ENCODE results near the gene AGAP3.

The AGAP3 gene

DNA sequence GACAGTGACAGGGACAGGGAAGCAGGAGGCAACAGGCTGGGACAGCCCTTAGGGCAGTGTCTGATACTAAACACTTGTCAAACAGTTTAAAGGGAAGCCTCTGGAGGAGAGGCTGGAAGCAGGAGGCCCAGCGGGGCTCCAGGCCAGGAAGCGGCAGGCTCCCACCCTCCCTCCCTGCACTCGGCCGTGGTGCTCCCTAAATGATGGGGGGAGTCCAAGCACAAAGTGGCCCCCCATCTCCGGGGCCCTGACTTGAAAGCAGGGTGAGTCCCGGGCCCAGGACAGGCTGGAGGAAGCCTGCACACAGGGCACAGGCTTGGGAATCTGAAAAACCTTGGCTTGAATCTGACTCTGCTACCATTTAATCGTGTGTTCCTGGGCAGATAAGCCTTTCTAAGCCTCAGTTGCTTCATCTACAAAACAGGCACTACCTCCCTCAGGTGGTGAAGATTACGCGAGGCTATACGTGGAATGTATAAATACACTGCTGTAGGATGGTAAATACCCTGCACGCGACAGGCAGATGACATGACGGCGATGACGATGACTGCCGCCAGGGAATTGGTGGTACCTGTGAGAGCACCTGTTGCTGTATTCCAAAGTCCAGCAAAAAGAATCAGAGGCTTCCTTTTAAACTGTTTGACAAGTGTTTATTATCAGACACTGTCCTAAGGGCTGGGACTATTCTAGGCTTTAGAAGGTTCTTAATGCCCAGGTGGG is 47.2 kb downstream of the AGAP3 start:
- Histone ChIP-seq H2AFZ (ENCODE audit: low read depth, low read length) (no peak overlapping the region), H3K4me3 (ENCODE audit: low read length) (no peak overlapping the region), H3K27me3 (ENCODE audit: insufficient read depth, low read length) (no peaks in the 10 kb centered on the region), H3K36me3 (ENCODE audit: insufficient read depth, low read length) (peaks cover 71% of the 10 kb centered on the region), H3K9me3 (ENCODE audit: low read length) (no peaks in the 10 kb centered on the region), H3K4me1 (ENCODE audit: insufficient read depth, low read length) (no peaks in the 10 kb centered on the region)

DNA sequence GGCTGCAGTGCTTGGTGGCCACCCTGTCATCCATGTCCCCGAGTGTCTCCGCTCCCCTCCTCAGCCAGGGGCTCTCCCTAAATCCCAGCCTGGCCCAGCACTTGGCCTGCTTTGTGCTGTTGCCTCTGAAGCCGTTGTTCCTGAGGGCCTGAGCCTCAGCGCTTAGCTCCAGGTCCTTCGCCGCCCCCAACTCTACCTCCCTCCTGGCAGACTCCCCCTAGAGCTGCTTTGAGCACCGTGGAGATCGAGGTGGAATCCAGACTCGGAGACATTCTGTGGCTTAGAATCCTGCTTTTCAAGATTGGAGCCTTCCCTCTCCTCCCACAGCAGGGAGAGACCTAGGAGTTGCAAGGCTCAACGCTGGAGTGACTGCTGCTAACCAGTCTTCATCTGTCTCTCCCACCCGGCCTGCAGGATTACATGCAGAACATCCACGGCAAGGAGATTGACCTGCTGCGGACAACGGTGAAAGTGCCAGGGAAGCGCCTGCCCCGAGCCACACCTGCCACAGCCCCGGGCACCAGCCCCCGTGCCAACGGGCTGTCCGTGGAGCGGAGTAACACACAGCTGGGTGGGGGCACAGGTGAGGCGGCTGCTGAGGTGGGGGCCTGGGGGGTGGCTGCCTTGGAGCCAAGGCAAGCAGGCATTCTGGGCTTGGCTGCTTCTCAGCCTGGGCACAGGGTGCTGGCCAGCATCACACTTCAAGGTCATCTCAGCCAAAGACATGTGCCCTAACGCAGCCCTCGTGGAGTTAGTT is 47.9 kb downstream of the AGAP3 start:
- Histone ChIP-seq H3K9me3 (ENCODE audit: low read length) (no peaks in the 10 kb centered on the region), H3K27me3 (ENCODE audit: insufficient read depth, low read length) (no peaks in the 10 kb centered on the region), H3K4me3 (ENCODE audit: low read length) (no peak overlapping the region), H3K4me1 (ENCODE audit: insufficient read depth, low read length) (no peaks in the 10 kb centered on the region), H3K36me3 (ENCODE audit: insufficient read depth, low read length) (peaks cover 67% of the 10 kb centered on the region), H2AFZ (ENCODE audit: low read depth, low read length) (no peak overlapping the region)

DNA sequence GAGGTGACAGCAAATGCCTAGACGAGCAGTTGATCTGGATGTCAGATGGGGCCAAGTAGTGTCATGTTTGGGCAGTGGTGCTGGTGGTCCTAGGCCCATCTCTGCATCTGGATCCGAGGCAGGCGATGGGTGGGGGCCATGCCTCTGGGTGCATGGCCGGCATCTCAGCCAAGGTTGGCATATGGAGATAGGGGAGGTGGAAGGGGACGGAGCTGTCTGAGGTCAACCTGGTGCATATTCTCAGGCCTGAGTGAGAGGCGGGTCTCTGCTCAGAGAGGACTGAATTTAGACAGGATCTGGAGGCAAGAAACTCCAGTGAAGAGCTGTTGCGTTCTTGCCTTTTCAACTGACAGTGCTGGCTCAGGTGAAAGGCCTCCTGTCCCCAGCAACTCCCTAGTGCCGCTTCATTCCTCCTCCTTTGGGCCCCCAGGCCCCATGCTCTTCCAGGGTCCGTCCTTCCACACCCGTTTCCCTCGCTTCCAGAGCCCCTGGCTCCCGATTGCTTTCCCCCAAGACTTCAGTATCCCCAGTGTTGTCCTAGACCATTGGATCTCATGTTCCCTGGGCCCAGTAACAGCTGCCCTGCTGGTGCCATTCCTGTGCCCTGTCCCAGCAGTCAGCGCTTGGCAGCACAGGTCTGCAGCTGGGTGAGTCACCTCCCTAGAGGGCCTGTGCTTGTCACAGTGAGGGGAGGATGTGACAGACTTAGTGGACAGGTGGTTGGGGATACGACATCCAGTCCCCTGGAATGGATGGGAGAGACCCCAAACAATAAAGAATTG is 48.7 kb downstream of the AGAP3 start:
- Histone ChIP-seq H2AFZ (ENCODE audit: low read depth, low read length) (no peak overlapping the region), H3K4me3 (ENCODE audit: low read length) (no peak overlapping the region), H3K4me1 (ENCODE audit: insufficient read depth, low read length) (no peaks in the 10 kb centered on the region), H3K9me3 (ENCODE audit: low read length) (no peaks in the 10 kb centered on the region), H3K36me3 (ENCODE audit: insufficient read depth, low read length) (peaks cover 66% of the 10 kb centered on the region), H3K27me3 (ENCODE audit: insufficient read depth, low read length) (no peaks in the 10 kb centered on the region)

DNA sequence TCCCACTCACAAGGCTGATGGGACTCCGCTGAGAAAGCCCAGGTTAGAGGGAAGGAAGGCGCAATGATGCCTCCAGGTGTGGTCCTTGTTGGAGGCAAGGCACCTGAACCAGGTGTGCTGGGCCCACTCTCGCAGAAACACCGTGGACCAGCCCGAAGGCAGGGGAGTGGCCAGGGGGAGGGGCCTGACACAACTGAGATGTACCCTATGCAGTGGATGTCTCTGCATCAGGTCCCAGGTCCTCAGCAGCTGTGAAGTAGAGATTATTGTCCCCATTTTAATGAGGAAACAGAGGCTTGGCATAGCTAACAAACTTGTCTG is 49.2 kb downstream of the AGAP3 start:
- H3K9me3 ChIP-seq (ENCODE audit: low read length), result no peaks in the 10 kb centered on the region
- no peaks in the 10 kb centered on the region for H3K27me3 ChIP-seq (ENCODE audit: insufficient read depth, low read length)
- no peak overlapping the region for H3K4me3 ChIP-seq (ENCODE audit: low read length)
- no peaks in the 10 kb centered on the region for H3K4me1 ChIP-seq (ENCODE audit: insufficient read depth, low read length)
- H2AFZ ChIP-seq (ENCODE audit: low read depth, low read length), result no peak overlapping the region
- peaks cover 65% of the 10 kb centered on the region for H3K36me3 ChIP-seq (ENCODE audit: insufficient read depth, low read length)

DNA sequence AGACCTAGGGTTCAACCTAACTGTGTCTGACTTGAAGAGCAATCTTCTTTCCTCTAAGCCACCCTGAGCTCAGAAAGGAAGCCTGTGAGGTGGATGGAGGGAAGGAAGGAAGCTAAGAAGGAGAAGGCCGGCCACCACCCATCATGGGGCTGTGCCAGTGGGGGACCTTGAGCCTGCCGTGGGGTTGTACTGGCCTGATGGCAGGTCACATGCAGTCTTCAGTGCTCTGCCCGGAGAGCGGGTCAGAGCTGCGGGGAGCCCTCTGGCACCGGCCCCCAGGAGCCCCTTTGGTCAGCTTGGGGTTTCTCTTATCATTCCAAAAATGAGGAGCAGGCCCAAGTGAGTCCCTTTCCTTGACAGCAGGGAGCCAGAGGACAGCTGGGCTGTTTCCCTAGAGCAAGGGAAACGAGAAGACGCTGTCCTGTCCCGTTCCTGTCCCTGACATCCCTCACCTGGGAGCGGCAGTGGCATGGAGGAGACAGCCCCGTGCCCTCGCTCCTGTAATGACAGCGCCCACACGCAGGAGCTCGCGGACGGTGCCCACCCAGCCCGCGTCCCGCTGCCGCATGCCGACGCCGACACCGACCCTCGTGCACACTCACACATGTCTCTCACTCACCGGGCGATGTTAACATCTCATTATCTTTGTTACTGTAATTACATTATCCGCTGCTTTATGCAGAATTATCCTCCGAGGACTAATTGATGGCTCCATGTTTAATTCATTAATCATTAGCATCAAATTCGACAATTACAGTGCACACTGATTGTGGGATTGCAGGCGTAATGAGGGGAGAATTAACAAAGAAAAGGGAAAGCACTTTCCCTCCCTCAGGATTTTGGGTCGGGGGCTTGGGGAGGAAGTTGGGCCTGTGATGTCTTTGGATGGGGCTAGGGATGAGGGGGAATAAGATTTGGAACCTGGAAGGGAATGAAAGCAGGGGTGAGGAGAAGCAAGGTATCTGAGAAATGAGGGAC is 49.9 kb downstream of the AGAP3 start:
- peaks cover 63% of the 10 kb centered on the region for H3K36me3 ChIP-seq (ENCODE audit: insufficient read depth, low read length)
- no peak overlapping the region for H2AFZ ChIP-seq (ENCODE audit: low read depth, low read length)
- H3K4me3 ChIP-seq (ENCODE audit: low read length), result no peak overlapping the region
- no peaks in the 10 kb centered on the region for H3K4me1 ChIP-seq (ENCODE audit: insufficient read depth, low read length)
- H3K9me3 ChIP-seq (ENCODE audit: low read length), result no peaks in the 10 kb centered on the region
- no peaks in the 10 kb centered on the region for H3K27me3 ChIP-seq (ENCODE audit: insufficient read depth, low read length)

DNA sequence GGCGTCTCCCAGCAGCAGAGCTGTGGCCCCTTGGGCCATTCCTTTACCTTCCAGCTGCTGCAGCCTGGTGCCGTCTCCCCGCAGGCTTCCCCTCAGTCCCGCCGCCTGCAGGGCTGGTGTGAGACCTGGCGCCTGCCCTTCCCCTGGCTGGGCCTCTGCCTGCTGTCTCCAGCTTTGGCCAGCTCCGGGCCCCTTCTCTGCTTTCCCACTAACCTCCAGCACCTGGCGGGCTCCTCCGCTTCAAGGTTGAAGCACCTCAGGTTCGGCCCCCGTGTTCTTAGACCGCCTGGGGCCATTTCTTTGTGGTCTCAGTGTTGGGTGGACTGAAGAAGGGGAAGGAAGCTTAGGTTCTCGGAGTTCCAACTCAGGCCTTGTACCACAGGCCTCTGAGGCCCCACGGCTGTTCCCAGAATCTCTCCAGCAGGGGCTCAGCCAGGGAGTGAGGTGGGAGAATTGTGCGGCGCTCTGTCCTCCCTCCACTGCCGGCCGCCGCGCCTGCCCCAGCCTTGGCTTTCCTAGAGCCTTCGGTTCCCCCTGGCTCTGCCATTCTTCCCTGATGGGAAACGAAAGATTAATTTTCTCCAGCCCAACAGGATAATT is 50.9 kb downstream of the AGAP3 start:
- no peaks in the 10 kb centered on the region for H3K4me1 ChIP-seq (ENCODE audit: insufficient read depth, low read length)
- no peaks in the 10 kb centered on the region for H3K9me3 ChIP-seq (ENCODE audit: low read length)
- H3K36me3 ChIP-seq (ENCODE audit: insufficient read depth, low read length), result peaks cover 62% of the 10 kb centered on the region
- H3K4me3 ChIP-seq (ENCODE audit: low read length), result no peak overlapping the region
- H3K27me3 ChIP-seq (ENCODE audit: insufficient read depth, low read length), result no peaks in the 10 kb centered on the region
- no peak overlapping the region for H2AFZ ChIP-seq (ENCODE audit: low read depth, low read length)

DNA sequence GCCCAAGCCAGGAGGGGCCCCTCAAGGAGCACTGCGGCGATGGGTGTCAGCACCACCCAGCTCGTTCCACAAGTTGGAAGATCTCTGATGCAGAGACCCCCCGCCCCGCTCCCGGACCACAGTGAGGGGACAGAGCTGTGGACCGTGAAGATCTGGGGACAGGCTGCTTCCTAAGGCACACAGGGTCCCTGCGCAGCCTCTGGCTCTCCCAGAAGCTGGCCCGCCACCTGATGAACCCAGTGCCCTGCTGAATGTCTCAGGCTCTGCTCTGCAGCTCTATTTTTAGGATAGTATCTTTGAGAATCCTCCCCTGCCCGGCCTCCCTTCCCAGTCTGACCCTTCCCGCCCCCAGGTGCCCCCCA is 51.5 kb downstream of the AGAP3 start:
- H3K9me3 ChIP-seq (ENCODE audit: low read length), result no peaks in the 10 kb centered on the region
- H2AFZ ChIP-seq (ENCODE audit: low read depth, low read length), result no peak overlapping the region
- H3K4me1 ChIP-seq (ENCODE audit: insufficient read depth, low read length), result no peaks in the 10 kb centered on the region
- H3K27me3 ChIP-seq (ENCODE audit: insufficient read depth, low read length), result no peaks in the 10 kb centered on the region
- H3K4me3 ChIP-seq (ENCODE audit: low read length), result no peak overlapping the region
- H3K36me3 ChIP-seq (ENCODE audit: insufficient read depth, low read length), result peaks cover 65% of the 10 kb centered on the region

DNA sequence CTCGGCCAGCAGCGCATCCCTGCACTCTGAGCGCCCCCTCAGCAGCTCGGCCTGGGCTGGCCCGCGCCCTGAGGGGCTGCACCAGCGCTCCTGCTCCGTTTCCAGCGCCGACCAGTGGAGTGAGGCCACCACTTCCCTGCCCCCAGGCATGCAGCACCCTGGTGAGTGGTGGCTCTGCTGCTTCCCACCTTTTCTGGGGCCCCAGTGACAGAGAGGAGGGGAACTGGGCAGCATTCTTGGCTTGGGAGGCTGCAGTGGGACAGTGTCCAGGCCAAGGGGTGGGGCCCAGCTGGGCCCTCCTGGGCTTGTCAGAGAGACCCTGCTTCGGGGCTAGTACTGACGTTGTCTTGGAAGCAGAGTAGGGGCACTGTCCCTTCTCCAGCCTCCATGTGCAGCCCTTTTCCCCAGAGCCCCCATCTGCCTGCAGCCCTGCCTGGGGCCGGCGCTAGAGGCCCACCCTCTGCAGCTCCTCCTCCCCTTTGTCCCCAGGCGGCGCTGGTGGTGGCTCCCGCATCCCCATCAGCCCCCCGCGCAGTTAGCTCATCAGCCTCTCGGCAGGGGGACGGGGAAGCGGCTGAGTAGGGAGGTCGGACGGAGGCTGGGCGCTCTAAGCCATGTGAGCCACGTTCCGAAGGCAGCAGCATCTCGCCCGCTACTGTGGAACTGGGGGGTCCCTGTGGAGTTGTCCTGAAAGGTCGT is 52.0 kb downstream of the AGAP3 start:
- Histone ChIP-seq H3K4me3 (ENCODE audit: low read length) (no peak overlapping the region), H3K36me3 (ENCODE audit: insufficient read depth, low read length) (peaks cover 66% of the 10 kb centered on the region), H3K9me3 (ENCODE audit: low read length) (no peaks in the 10 kb centered on the region), H2AFZ (ENCODE audit: low read depth, low read length) (no peak overlapping the region), H3K27me3 (ENCODE audit: insufficient read depth, low read length) (no peaks in the 10 kb centered on the region), H3K4me1 (ENCODE audit: insufficient read depth, low read length) (no peaks in the 10 kb centered on the region)

DNA sequence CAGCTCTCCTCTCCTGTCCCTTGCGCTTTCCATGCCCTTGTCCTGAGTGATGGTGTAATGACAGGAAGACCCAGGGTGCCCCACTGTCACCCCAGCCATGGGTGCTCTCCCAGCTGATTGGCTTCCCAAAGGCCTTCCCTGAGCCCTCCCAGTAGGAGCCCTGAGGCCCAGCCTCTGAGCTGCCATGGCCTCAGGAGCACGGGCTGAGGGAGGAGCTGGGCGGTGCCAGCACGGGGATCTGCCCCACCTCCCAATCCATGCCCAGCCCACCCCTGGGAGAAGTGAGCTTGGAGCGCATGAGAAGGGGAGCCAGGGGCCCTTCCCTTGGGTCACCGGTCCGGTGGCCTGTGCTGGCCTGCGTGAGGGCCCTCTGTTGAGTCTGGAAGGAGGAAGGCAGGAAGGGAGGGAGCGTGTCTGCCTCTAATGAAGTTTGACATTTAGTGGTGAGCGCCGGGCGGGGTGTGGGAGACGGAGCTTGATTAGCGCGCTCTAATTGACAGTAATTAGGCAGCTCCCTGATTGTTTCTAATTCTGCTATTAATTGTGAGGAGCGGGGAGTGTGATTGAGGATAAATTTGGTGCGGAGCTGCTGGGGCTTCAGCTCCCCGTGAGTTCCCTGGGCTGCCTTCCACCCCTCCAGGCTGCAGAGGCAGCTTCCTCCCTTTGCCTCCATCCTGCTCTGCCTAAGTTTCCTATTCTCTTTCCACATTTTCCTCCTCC is 53.0 kb downstream of the AGAP3 start:
- H2AFZ ChIP-seq (ENCODE audit: low read depth, low read length), result no peak overlapping the region
- H3K36me3 ChIP-seq (ENCODE audit: insufficient read depth, low read length), result peaks cover 67% of the 10 kb centered on the region
- H3K9me3 ChIP-seq (ENCODE audit: low read length), result no peaks in the 10 kb centered on the region
- H3K4me3 ChIP-seq (ENCODE audit: low read length), result no peak overlapping the region
- H3K27me3 ChIP-seq (ENCODE audit: insufficient read depth, low read length), result no peaks in the 10 kb centered on the region
- no peaks in the 10 kb centered on the region for H3K4me1 ChIP-seq (ENCODE audit: insufficient read depth, low read length)

DNA sequence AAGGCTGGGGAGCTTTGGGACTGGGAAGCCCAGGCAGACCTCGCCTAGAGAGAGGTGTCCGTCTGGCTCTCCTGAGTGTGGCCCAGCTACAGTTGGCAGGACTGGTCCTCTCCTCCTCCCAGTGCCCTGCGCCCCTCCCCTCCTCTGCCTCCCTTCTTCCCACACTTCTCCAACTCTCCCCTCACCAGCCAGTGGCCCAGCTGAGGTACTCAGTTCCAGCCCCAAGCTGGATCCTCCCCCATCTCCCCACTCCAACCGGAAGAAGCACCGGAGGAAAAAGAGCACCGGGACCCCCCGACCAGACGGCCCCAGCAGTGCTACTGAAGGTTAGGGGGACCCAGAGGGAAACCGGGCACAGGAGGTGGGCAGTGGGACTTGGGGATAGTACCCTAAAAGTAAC is 53.5 kb downstream of the AGAP3 start:
- H3K27me3 ChIP-seq (ENCODE audit: insufficient read depth, low read length), result no peaks in the 10 kb centered on the region
- H3K36me3 ChIP-seq (ENCODE audit: insufficient read depth, low read length), result peaks cover 64% of the 10 kb centered on the region
- H3K4me3 ChIP-seq (ENCODE audit: low read length), result no peak overlapping the region
- H3K4me1 ChIP-seq (ENCODE audit: insufficient read depth, low read length), result no peaks in the 10 kb centered on the region
- no peak overlapping the region for H2AFZ ChIP-seq (ENCODE audit: low read depth, low read length)
- no peaks in the 10 kb centered on the region for H3K9me3 ChIP-seq (ENCODE audit: low read length)

DNA sequence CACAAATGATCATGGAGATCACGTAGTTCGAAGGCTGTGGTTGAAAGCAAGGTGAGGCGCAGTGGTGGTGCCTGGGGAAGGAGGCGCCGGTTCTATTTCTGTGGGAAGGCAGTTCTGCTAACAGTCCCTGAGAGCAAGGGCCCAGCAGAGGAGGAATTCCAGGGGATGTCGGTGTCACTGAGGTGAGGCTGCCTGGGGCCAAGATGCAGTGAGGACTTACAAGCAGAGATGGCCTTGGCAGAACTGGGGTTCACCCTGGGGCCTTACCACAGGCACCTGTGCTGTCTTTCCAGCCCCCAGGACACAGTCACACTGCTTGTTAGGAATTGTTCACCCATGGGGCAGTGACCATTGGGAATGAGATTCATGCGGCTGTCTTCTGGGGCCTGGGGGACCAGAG is 54.6 kb downstream of the AGAP3 start:
- Histone ChIP-seq H3K9me3 (ENCODE audit: low read length) (no peaks in the 10 kb centered on the region), H3K27me3 (ENCODE audit: insufficient read depth, low read length) (no peaks in the 10 kb centered on the region), H2AFZ (ENCODE audit: low read depth, low read length) (no peak overlapping the region), H3K4me3 (ENCODE audit: low read length) (no peak overlapping the region), H3K36me3 (ENCODE audit: insufficient read depth, low read length) (peaks cover 57% of the 10 kb centered on the region), H3K4me1 (ENCODE audit: insufficient read depth, low read length) (no peaks in the 10 kb centered on the region)

Data from neuron (in vitro differentiated cells).